Activated CD4-positive, CD25-positive, alpha-beta regulatory T cell treated with anti-CD3 and anti-CD28 coated beads, Interleukin-2, amount 50 U/mL, for 72 hours (primary cell): ENCODE measurements around the gene STK17B.

Source experiments
- DNase-seq: peaks from one replicate; pipeline ENCODE4 v3.0.0; 2021

The STK17B gene

GRCh38 chr2:196153480-196153879, 17.9 kb downstream of the STK17B start:
- no peak for DNase-seq

DNA sequence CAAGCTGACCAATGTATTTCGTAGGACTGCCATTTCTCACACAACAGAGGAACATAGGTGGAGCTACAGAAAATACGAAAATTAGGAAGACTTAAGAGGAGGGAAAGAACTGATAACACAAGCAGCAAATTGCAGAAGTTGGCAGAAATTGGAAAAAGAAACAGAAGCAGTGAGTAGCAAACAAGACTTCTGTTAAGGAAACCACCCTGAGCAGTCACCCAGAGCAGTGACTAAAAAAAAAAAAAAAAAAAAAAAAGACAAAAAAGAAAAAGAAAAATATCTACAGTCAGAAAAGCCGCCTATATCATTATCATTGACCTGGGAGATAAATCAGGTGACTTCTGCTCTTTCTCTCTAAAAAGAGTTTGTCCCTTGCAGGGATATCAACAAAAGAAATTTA, 21.4 kb downstream of the STK17B start:
- no peak for DNase-seq

GRCh38 chr2:196148736-196149135, 22.6 kb downstream of the STK17B start:
- DNase-seq = no peak

GRCh38 chr2:196145256-196145655, 26.1 kb downstream of the STK17B start:
- no peak for DNase-seq

DNA sequence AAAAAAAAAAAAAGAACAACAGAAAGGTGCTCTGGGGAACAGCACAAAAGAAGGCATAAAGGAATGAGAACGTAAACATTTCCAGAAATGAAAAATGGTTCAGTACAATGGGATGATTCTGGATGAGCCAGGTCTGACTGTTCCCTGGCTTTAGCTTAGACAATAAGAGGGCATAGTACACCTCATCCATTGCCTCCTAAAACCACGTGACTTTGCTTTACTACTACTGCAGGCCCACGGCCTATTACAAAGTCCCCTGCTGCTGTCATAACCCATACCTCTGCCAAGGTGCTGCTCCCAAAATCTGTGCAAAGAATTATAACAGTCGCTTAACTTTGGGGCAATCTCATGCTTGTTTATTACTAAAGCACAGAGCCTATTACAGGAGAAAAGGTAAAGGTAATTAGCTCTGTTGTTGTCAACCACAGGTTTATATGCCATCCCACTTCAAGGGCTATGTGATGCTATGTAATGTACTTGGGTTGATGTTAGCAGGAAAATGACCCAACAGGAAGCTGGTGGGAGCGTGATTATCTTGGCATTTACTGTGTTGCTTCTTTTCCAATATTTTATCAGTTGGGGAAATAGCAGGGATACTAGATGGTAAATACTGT, 26.8 kb downstream of the STK17B start:
- DNase-seq = no peak

DNA sequence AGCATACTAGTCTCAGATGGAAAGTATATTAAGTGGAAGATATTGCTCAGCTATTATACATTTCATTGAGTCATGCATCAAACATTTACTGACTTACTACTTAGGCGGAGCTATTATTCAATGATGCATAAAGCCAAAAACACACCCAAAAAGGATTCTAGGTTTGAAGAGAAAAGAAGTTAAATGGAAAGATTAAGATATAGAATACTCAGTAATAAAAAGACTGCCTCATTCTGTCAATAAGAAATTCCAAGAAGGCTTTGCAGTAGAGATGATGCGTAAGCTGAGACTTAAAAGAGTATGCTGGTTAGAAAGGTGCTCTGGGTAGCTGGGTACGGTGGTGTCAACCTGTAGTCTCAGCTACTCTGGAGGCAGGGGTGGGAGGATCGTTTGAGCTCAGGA, 27.6 kb downstream of the STK17B start:
- DNase-seq = no peak

- no peak for DNase-seq
These were observed 28.6 kb downstream of the STK17B start for GRCh38 chr2:196142825-196143224.

DNA sequence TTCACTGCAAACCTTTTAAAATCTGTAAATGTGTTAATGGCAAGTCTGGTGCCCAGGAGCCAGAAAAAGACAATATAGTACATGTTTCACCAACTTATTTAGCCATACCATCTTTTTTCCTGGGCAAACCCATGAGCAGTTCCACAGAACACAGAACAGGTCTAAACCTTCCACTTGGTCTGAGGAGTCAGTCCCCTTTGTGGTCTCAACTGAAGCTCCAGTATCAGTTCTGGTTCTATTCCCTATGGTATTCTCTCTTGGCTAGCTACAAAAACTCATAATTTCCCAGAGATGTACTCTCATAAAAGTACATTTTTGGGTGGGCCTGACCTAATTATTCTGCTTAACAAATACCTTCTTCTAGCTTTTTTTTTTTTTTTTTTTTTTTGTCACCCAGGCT, 31.2 kb downstream of the STK17B start:
- DNase-seq = no peak

DNA sequence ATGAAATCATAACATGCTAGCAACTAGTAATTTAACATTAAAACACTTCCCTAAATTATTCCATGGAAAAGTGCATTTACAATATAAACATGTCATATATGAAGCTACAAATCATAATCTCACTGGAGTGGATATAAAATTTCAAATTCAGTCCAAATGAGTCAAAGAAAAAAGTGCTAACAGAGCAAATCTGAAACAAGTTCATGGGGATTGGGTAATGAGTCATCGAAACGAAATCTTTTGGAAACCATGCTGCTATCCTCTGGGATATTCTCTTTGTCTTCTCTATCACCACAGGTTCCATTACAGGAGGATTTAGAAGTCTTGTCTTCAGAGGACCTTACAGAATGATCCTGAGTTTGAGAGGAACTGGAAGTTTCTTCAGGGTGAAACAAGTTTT, 34.1 kb downstream of the STK17B start:
- no peak for DNase-seq

DNA sequence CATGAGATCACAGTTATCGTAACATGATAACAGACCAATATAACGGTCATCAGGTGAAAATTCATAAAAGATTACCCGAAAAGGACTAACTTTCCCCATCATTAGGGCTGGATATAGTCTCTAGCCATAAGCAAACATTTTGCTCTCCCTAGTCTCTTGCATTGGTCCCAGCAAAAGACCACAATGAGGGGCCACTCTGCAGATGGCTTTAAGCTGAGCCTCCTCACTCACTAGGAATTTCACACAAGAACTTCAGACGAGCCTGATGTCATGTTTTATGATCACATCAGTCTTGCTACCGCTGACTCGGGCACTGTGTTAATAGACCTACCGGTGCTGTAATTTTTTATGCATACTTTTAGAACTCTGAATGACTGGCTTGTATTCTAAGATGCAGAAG, 35.2 kb downstream of the STK17B start:
- DNase-seq = no peak

DNA sequence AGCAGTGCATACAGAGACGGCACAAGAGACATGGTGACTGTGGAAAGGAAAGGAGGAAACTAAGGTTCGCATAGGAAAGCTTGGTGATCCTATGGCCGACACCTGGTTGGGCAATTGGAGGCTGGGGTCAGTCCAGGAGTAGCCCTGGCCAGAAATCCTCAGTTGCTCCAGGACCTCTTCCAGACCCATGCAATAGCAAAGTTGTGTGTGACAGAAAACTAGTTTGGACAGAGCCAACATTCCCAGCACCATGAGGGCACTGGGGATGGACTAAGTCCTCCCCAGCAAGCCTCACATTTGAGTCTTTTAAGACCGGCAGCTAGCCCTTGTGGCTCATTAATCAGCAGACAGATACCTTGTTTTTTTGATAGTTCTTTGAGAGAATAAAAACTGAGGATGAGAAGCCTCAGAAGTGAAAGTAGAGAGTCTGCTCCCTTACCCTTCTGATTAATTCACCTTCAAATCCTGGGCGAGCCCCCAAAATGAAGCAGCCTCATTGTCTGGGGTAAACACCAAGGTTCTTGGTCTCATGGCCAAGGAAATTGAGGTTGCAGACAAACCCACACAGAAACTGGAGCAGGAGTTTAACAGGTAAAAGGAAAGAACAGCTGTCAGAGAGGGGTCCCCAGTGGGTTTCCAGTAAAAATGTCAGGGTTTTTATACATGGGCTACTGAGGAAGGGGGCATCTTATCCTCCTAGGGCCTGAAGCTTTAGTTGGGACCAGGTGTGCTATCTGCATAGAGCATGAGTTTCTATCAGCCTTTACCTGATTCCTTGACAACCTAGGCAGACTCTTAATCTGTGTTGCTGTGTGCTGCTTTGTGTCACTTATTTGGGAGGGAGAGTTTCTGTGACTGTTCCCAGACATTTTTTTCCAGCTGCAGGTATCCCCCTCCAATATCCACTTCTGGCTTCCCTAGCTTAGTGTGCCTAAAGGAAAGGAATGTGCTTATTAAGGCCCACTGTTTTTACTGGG, 39.1 kb downstream of the STK17B start:
- DNase-seq = no peak

- DNase-seq = peak; percentile 67
These were observed 39.9 kb downstream of the STK17B start for GRCh38 chr2:196131384-196131937.

DNA sequence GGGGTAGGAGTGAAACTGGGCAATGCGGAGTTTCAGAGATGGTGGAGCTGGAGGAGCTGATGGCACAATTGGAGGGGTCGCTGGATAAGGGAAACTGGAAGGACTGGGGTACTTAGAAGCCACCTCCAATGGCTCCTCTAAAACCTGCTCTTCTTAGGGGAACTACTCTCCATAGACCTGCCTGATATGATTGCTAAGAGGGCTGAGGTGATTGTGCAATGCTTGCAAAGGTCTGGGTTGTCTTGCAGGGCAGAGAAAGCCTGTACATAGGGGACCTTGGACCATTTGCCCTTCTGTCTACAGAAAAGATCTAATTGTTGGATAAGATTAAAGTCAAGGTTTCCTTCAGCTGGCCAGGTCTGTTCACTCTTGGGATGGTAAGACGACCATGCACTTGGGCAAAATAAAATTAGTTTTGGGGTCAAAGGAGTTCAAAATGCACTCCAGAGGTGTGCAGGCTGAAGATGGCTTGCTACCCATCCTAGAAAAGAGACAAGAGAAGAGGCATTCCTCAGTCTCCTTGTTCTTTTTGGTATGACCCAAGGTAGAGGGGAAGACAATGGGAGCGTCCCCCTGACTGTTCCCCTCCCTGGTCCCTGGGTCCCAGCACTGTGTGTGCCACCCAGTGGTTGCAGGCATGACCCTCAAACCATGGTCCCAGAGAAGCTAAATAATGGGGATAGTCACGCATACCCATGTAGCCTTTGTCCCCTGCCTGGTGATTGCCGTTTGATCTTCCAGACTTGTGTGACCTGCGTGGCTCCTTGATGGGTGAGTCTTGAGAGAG, 41.1 kb downstream of the STK17B start:
- DNase-seq = no peak

DNA sequence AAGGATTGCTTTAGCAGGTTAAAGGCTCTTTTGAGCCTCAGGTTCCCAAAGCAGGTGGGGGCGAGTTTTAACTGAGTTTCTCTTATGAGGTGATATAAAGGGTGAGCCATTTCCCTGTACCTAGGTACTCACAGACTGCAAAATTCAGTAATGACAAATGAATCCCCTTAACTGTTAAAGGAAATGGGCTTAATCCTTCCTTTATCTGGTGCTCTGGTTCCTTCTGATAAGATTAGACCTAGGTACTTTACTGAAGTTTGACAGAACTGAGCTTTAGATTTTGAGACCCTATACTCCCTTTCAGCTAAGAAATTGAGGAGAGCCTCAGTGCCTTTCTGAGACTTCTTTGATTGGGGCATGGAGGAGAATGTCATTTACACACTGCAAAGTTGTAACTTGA, 42.6 kb downstream of the STK17B start:
- DNase-seq = no peak

GRCh38 chr2:196125596-196125995, 45.8 kb downstream of the STK17B start:
- no peak for DNase-seq

DNA sequence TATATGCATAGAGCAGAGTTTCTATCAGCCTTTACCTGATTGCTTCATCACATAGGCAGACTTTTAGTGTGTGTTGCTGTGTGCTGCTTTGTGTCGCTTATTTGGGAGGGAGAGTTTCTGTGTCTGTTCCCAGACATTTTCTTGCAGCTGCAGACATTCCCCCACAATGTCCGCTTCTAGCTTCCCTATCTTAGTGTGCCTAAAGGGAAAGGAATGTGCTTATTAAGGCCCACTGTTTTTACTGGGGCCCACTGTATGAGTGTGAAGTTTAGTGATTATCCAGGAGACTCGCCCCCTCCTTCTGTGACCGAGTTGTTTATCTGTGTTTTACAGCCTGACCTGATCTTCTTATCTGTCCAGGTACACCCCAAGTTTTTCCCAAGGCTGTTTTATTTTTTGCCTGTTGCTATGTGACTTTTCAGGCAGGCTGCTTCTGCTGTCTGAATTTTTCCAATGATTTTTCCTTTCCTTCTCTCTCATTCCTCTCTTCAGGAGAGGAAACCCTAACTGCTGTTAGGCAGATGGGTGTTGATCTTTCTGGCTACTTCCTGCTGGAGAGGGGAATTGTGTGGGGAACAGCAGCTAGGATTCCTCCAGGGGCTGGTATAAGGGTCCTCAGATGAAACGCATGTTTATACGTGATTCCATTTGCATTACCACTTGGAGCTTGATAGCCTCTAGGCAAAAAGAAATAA, 47.6 kb downstream of the STK17B start:
- no peak for DNase-seq

GRCh38 chr2:196119926-196120325, 51.5 kb downstream of the STK17B start:
- DNase-seq = no peak

DNA sequence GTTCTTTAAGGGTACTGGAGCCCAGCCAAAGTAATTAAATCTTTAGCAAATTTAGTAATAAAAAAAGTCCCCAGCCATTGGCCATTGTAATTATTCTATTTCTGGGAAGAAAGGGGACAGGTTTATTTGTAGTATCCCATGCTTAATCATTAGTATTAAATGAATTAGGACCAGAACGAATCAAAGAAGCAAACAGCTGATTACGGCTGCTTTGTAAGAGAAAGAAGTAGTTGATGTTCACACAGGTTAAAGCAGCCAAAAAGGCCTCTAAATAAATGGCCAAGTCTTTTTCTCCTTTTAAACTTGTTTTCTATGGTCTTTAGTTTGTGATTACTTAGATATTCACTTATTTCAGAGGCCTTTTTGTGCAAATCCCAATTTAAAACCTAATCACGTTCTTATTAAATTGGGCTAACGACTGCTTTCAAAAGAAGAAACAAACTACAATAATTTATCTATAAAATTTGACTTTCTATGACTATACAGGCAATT, 54.1 kb downstream of the STK17B start:
- DNase-seq = no peak

GRCh38 chr2:196113061-196113974, 58.1 kb downstream of the STK17B start:
- DNase-seq = no peak

- DNase-seq = no peak
These were observed 58.9 kb downstream of the STK17B start for GRCh38 chr2:196112418-196113034.

DNA sequence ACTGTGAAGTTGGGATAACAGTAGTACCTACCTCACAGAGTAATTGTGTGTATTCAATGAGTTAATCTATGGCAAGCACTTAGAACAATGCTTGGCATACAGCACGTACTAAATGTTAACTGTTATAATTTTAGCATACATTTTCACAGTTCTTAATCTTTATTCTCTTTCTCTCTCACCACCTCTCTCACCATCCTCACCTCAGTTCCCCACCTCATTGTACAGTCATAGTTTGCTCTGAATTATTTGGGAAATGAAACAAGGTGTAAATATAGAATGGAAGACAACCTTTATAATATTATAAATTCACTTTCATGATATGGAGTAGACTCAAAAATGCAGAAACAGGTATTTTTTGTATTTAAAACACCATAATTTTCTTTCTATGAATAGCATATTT, 62.8 kb downstream of the STK17B start:
- no peak for DNase-seq
